Mucosa of stomach (tissue), 1 donor: Measurements from ENCODE around the gene THBS1.

Experiments
- H3K27me3 ChIP-seq: one replicate; pipeline ENCODE4 v1.7.0; 2013; ENCODE audit warnings: mild to moderate bottlenecking, low read length; ENCODE audit not compliant: control insufficient read depth, insufficient read depth
- H3K36me3 ChIP-seq: one replicate; pipeline ENCODE4 v1.7.0; 2013; ENCODE audit warnings: low read length; ENCODE audit not compliant: control insufficient read depth, insufficient read depth
- H3K4me1 ChIP-seq: one replicate; pipeline ENCODE4 v1.7.0; 2013; ENCODE audit warnings: mild to moderate bottlenecking, low read length; ENCODE audit not compliant: control insufficient read depth, insufficient read depth
- H3K4me3 ChIP-seq: one replicate; pipeline ENCODE4 v1.7.0; 2013; ENCODE audit warnings: low read length
- H3K9ac ChIP-seq: one replicate; pipeline ENCODE4 v1.7.0; 2013; ENCODE audit warnings: mild to moderate bottlenecking, low read length, moderate library complexity
- H3K9me3 ChIP-seq: one replicate; pipeline ENCODE4 v1.7.0; 2013; ENCODE audit warnings: mild to moderate bottlenecking, low read length, moderate library complexity; ENCODE audit not compliant: control insufficient read depth
- donor health status: Pancreatic carcinoma.

The THBS1 gene

GRCh38 chr15:39639037-39639436, 58.2 kb downstream of the THBS1 start:
- no peak overlapping the region for H3K9ac ChIP-seq
- no peak overlapping the region for H3K4me3 ChIP-seq
- no peaks in the 10 kb centered on the region for H3K9me3 ChIP-seq
- no peaks in the 10 kb centered on the region for H3K4me1 ChIP-seq
- no peaks in the 10 kb centered on the region for H3K27me3 ChIP-seq
- no peaks in the 10 kb centered on the region for H3K36me3 ChIP-seq

- Histone ChIP-seq H3K36me3 (no peaks in the 10 kb centered on the region), H3K9me3 (no peaks in the 10 kb centered on the region), H3K4me1 (no peaks in the 10 kb centered on the region), H3K9ac (no peak overlapping the region), H3K27me3 (no peaks in the 10 kb centered on the region), H3K4me3 (no peak overlapping the region)
Observed at GRCh38 chr15:39640665-39641064, 59.8 kb downstream of the THBS1 start.

- Histone ChIP-seq H3K36me3 (no peaks in the 10 kb centered on the region), H3K9me3 (no peaks in the 10 kb centered on the region), H3K4me1 (no peaks in the 10 kb centered on the region), H3K27me3 (no peaks in the 10 kb centered on the region), H3K4me3 (no peak overlapping the region), H3K9ac (no peak overlapping the region)
Observed at GRCh38 chr15:39641191-39641889, 60.5 kb downstream of the THBS1 start.

- no peaks in the 10 kb centered on the region for H3K9me3 ChIP-seq
- no peaks in the 10 kb centered on the region for H3K4me1 ChIP-seq
- no peaks in the 10 kb centered on the region for H3K36me3 ChIP-seq
- H3K4me3 ChIP-seq = no peak overlapping the region
- no peak overlapping the region for H3K9ac ChIP-seq
- no peaks in the 10 kb centered on the region for H3K27me3 ChIP-seq
Observed at GRCh38 chr15:39642011-39642640, 61.2 kb downstream of the THBS1 start.

GRCh38 chr15:39643727-39644126, 62.8 kb downstream of the THBS1 start:
- H3K4me3 ChIP-seq = no peak overlapping the region
- H3K9ac ChIP-seq = no peak overlapping the region
- H3K27me3 ChIP-seq = no peaks in the 10 kb centered on the region
- H3K9me3 ChIP-seq = no peaks in the 10 kb centered on the region
- H3K4me1 ChIP-seq = no peaks in the 10 kb centered on the region
- H3K36me3 ChIP-seq = no peaks in the 10 kb centered on the region

- H3K9me3 ChIP-seq = no peaks in the 10 kb centered on the region
- no peaks in the 10 kb centered on the region for H3K27me3 ChIP-seq
- H3K4me3 ChIP-seq = no peak overlapping the region
- H3K4me1 ChIP-seq = no peaks in the 10 kb centered on the region
- H3K36me3 ChIP-seq = no peaks in the 10 kb centered on the region
- H3K9ac ChIP-seq = no peak overlapping the region
Observed at GRCh38 chr15:39644136-39644535, 63.3 kb downstream of the THBS1 start.

- Histone ChIP-seq H3K36me3 (no peaks in the 10 kb centered on the region), H3K4me3 (no peak overlapping the region), H3K9ac (no peak overlapping the region), H3K9me3 (no peaks in the 10 kb centered on the region), H3K27me3 (no peaks in the 10 kb centered on the region), H3K4me1 (no peaks in the 10 kb centered on the region)
Observed at GRCh38 chr15:39645138-39645975, 64.5 kb downstream of the THBS1 start.

- no peaks in the 10 kb centered on the region for H3K4me1 ChIP-seq
Observed at GRCh38 chr15:39645976-39646257, 65.0 kb downstream of the THBS1 start.

GRCh38 chr15:39646425-39646824, 65.5 kb downstream of the THBS1 start:
- Histone ChIP-seq H3K4me1 (no peaks in the 10 kb centered on the region), H3K9me3 (no peaks in the 10 kb centered on the region)

More at GRCh38 chr15:39645976-39646257, 65.0 kb downstream of the THBS1 start:
- Histone ChIP-seq H3K9me3 (no peaks in the 10 kb centered on the region), H3K9ac (no peak overlapping the region), H3K4me3 (no peak overlapping the region), H3K27me3 (no peaks in the 10 kb centered on the region), H3K36me3 (no peaks in the 10 kb centered on the region)

More at GRCh38 chr15:39646425-39646824, 65.5 kb downstream of the THBS1 start:
- Histone ChIP-seq H3K27me3 (no peaks in the 10 kb centered on the region), H3K4me3 (no peak overlapping the region), H3K9ac (no peak overlapping the region), H3K36me3 (no peaks in the 10 kb centered on the region)
